ENCODE measurements around the gene ATP8A2. TPM values are rescaled to one million over a fixed set of nuclear protein-coding genes. Genes with fewer than 3 reads are reported as not detected.

The ATP8A2 gene
- polyA plus RNA-seq, 3 donors = not detected

DNA sequence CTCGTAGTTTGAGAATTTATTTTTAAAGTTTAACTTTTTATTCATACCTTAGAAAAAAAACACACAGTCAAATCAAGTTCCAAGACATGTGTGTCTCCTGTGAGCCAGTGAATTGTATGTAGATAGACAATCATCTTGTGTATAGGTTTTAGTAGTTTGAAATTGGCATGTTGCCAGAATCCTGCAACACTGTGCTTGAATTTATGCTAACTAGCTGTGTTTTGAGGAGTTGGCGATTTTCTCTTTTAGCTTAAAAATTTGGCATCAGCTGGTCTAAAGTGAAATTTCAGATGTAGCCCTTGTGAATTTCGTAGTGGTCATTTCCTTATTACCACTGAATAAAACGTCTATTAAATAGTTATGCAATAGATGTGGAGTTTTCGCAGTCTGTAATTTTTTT, 213.2 kb downstream of the ATP8A2 start:
- TF ChIP-seq, protein P1, sequence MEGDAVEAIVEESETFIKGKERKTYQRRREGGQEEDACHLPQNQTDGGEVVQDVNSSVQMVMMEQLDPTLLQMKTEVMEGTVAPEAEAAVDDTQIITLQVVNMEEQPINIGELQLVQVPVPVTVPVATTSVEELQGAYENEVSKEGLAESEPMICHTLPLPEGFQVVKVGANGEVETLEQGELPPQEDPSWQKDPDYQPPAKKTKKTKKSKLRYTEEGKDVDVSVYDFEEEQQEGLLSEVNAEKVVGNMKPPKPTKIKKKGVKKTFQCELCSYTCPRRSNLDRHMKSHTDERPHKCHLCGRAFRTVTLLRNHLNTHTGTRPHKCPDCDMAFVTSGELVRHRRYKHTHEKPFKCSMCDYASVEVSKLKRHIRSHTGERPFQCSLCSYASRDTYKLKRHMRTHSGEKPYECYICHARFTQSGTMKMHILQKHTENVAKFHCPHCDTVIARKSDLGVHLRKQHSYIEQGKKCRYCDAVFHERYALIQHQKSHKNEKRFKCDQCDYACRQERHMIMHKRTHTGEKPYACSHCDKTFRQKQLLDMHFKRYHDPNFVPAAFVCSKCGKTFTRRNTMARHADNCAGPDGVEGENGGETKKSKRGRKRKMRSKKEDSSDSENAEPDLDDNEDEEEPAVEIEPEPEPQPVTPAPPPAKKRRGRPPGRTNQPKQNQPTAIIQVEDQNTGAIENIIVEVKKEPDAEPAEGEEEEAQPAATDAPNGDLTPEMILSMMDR (IDR thresholded peaks at IDR 0.05) = no peak
- WGBS (ENCODE audit: insufficient coverage) = no CpG with 5 or more reads among the region's 5 CpGs
- Histone ChIP-seq H3K9ac (ENCODE audit: insufficient read depth, low read length, poor library complexity, severe bottlenecking) (no peak overlapping the region), H3K27ac (ENCODE audit: low read depth in 1 of 2, low read length in 2 of 2) (no peak overlapping the region), H3K36me3 (replicated peaks in 1 of 2; ENCODE audit: control insufficient read depth in 1 of 2, insufficient read depth in 2 of 2, low read length in 2 of 2) (no peaks in the 10 kb centered on the region), H2AFZ (ENCODE audit: insufficient read depth, low read depth, low read length, poor library complexity, severe bottlenecking) (no peak overlapping the region), H4K20me1 (ENCODE audit: insufficient read depth, low read length) (no peaks in the 10 kb centered on the region), H3K4me2 (replicated peaks; ENCODE audit: extremely low read depth, low read length, poor library complexity, severe bottlenecking) (no peak overlapping the region), H3K4me1 (ENCODE audit: control insufficient read depth in 1 of 2, insufficient read depth in 2 of 2, low read length in 2 of 2) (no peaks in the 10 kb centered on the region), H3K9me3 (replicated peaks in 1 of 2; ENCODE audit: control insufficient read depth in 1 of 2, insufficient read depth in 1 of 2, low read length in 2 of 2) (no peaks in the 10 kb centered on the region), H3K4me3 (replicated peaks in 1 of 3; ENCODE audit: low read depth in 2 of 3, low read length in 3 of 3) (no peak overlapping the region), H3K79me2 (ENCODE audit: insufficient read depth, low read length) (no peaks in the 10 kb centered on the region), H3K27me3 (ENCODE audit: control insufficient read depth in 2 of 2, insufficient read depth in 2 of 2, low read length in 2 of 2) (no peaks in the 10 kb centered on the region)
- Mint-ChIP-seq H3K4me3 (no peak overlapping the region), H3K4me1 (no peaks in the 10 kb centered on the region), H3K9me3 (no peaks in the 10 kb centered on the region), H3K27me3 (ENCODE audit: low read depth in 3 of 3) (peaks cover 2 to 6% (median 2%) of the 10 kb centered on the region in 3 donors), H3K36me3 (no peaks in the 10 kb centered on the region), H3K27ac (no peak overlapping the region)
- no peak for DNase-seq
- intact Hi-C loops (cut with micrococcal nuclease) = no loop called here

DNA sequence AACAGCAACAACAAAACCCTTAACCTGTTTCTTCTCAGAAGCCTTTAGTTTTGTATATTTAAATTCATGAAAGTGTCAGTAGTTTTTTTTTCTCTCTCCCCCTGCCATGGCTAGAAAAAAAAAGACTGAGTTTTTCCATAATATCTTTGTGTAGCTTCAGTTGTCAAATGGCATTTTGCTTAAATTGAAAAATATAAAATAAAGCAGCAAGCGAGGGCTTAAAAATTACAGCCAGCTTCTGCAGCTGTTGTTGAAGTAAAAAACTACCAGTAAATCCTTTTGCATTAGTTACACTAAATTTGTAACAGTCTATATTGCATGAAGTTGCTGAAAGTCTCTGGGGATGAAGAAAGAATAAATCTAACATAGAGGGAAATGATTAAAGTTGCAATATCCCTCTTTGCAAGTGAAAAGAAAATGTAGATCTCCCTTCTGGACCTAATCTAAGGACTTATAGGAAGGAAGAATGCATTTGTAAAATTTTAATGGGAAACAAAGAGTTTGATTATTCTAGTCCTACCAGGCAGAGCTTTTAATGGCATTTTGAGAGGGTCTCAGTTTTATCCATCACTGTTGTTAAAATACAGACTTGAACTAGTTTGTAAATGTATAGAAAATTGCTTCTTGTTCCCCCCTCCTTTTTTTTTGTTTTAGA, 215.7 kb downstream of the ATP8A2 start:
- Histone ChIP-seq H3K4me2 (replicated peaks; ENCODE audit: extremely low read depth, low read length, poor library complexity, severe bottlenecking) (no peak overlapping the region), H3K36me3 (replicated peaks in 1 of 2; ENCODE audit: control insufficient read depth in 1 of 2, insufficient read depth in 2 of 2, low read length in 2 of 2) (no peaks in the 10 kb centered on the region), H3K4me3 (replicated peaks in 1 of 3; ENCODE audit: low read depth in 2 of 3, low read length in 3 of 3) (no peak overlapping the region), H3K9me3 (replicated peaks in 1 of 2; ENCODE audit: control insufficient read depth in 1 of 2, insufficient read depth in 1 of 2, low read length in 2 of 2) (no peaks in the 10 kb centered on the region), H3K4me1 (ENCODE audit: control insufficient read depth in 1 of 2, insufficient read depth in 2 of 2, low read length in 2 of 2) (no peaks in the 10 kb centered on the region), H2AFZ (ENCODE audit: insufficient read depth, low read depth, low read length, poor library complexity, severe bottlenecking) (no peak overlapping the region), H3K27me3 (ENCODE audit: control insufficient read depth in 2 of 2, insufficient read depth in 2 of 2, low read length in 2 of 2) (no peaks in the 10 kb centered on the region), H3K79me2 (ENCODE audit: insufficient read depth, low read length) (no peaks in the 10 kb centered on the region), H3K27ac (ENCODE audit: low read depth in 1 of 2, low read length in 2 of 2) (no peak overlapping the region), H3K9ac (ENCODE audit: insufficient read depth, low read length, poor library complexity, severe bottlenecking) (no peak overlapping the region), H4K20me1 (ENCODE audit: insufficient read depth, low read length) (no peaks in the 10 kb centered on the region)
- no peak overlapping the region for H3K27ac Mint-ChIP-seq
- TF ChIP-seq, protein P1 (IDR thresholded peaks at IDR 0.05) = no peak
- H3K27me3 Mint-ChIP-seq (ENCODE audit: low read depth in 3 of 3) = peaks cover 2 to 4% (median 2%) of the 10 kb centered on the region in 3 donors
- no peaks in the 10 kb centered on the region for H3K4me1 Mint-ChIP-seq
- no peak for DNase-seq
- intact Hi-C loops (cut with micrococcal nuclease) = no loop called here
- no CpG with 5 or more reads among the region's 1 CpG for WGBS (ENCODE audit: insufficient coverage)
- no peaks in the 10 kb centered on the region for H3K36me3 Mint-ChIP-seq
- H3K9me3 Mint-ChIP-seq = no peaks in the 10 kb centered on the region
- no peak overlapping the region for H3K4me3 Mint-ChIP-seq

All from CD14-positive monocyte (primary cell).